ENCODE results near the gene TMEM266.

TMEM266 gene

DNA sequence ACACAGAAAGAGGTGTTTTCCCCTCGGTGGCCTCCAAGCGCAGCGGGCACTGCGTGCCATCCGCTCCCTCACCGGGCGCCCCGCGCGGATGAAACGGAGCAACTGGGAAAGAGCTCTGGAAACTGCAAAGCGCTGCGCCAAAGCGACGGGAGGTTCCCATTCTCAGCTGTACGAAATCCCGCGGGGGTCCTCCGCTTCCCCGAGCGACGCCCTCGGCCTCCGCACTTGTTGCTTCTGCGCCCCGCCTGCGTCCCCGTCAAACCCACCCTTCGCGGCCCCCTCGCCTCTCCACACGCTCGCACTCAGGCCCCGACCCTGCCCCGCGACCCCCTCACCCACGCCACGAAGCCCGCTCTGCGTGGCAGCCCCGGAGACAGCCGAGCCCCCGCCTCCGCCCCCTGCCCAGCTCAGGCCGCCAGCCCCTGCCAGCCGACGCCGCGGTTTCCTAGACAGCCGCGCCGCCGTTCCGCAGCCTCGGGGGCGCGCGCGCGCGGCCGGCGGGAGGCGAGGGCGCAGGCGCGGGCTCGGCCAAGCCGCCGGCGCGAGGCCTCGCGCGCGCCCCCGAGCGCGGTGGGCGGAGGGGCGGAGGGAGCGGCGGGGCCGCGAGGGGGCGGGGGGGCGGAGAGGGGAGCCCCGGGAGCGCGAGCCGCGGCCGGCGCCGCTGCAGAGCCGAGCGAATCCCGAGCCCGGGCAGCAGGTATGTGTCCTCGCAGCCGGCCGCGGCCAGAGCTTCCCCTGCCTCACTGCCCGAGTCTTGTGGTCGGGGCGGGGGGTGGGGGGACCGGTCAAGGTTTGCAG, at the start of gene TMEM266 (continued):
- TF ChIP-seq, protein P1, sequence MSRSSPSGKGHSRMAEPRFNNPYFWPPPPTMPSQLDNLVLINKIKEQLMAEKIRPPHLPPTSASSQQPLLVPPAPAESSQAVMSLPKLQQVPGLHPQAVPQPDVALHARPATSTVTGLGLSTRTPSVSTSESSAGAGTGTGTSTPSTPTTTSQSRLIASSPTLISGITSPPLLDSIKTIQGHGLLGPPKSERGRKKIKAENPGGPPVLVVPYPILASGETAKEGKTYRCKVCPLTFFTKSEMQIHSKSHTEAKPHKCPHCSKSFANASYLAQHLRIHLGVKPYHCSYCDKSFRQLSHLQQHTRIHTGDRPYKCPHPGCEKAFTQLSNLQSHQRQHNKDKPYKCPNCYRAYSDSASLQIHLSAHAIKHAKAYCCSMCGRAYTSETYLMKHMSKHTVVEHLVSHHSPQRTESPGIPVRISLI (tag by site-specific recombination; IDR thresholded peaks at IDR 0.05): no peak
- TF ChIP-seq ZNF544 (tag by site-specific recombination; IDR thresholded peaks at IDR 0.05) (no peak), WT1 (tag by site-specific recombination; IDR thresholded peaks at IDR 0.05) (no peak), ZNF529 (tag by site-specific recombination; IDR thresholded peaks at IDR 0.05; ENCODE audit: insufficient replicate concordance) (no peak), ZNF654 (tag by site-specific recombination; IDR thresholded peaks at IDR 0.05; ENCODE audit: low read depth) (no peak), BCL11A (tag by site-specific recombination; IDR thresholded peaks at IDR 0.05; ENCODE audit: low read depth) (no peak), ZNF248 (tag by site-specific recombination; IDR thresholded peaks at IDR 0.05) (no peak), ZNF223 (tag by site-specific recombination; IDR thresholded peaks at IDR 0.05) (no peak), HOXA7 (CRISPR knock-in tag; IDR thresholded peaks at IDR 0.05; ENCODE audit: borderline replicate concordance) (no peak), HOXD13 (CRISPR knock-in tag; IDR thresholded peaks at IDR 0.05; ENCODE audit: borderline replicate concordance) (no peak), ZNF433 (tag by site-specific recombination; IDR thresholded peaks at IDR 0.05; ENCODE audit: low read depth) (no peak), ZNF132 (tag by site-specific recombination; IDR thresholded peaks at IDR 0.05; ENCODE audit: borderline replicate concordance) (no peak), ZNF571 (tag by site-specific recombination; IDR thresholded peaks at IDR 0.05) (no peak), MEIS1 (CRISPR knock-in tag; IDR thresholded peaks at IDR 0.05; ENCODE audit: borderline replicate concordance) (no peak), KLF8 (tag by site-specific recombination; IDR thresholded peaks at IDR 0.05) (peak; percentile 28; the same call in 1 of the 2 replicates), ZNF354C (tag by site-specific recombination; IDR thresholded peaks at IDR 0.05; ENCODE audit: borderline replicate concordance, low read depth) (no peak), ZNF624 (tag by site-specific recombination; IDR thresholded peaks at IDR 0.05) (no peak), ZNF621 (tag by site-specific recombination; IDR thresholded peaks at IDR 0.05) (no peak), ZNF175 (tag by site-specific recombination; IDR thresholded peaks at IDR 0.05) (no peak), TRIM28 (IDR thresholded peaks at IDR 0.05; ENCODE audit: borderline replicate concordance, low read length) (no peak), HOXC10 (CRISPR knock-in tag; IDR thresholded peaks at IDR 0.05) (no peak)
- TF ChIP-seq, protein P2, sequence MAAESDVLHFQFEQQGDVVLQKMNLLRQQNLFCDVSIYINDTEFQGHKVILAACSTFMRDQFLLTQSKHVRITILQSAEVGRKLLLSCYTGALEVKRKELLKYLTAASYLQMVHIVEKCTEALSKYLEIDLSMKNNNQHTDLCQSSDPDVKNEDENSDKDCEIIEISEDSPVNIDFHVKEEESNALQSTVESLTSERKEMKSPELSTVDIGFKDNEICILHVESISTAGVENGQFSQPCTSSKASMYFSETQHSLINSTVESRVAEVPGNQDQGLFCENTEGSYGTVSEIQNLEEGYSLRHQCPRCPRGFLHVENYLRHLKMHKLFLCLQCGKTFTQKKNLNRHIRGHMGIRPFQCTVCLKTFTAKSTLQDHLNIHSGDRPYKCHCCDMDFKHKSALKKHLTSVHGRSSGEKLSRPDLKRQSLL (tag by site-specific recombination; IDR thresholded peaks at IDR 0.05): no peak
- TF ChIP-seq, protein P3, sequence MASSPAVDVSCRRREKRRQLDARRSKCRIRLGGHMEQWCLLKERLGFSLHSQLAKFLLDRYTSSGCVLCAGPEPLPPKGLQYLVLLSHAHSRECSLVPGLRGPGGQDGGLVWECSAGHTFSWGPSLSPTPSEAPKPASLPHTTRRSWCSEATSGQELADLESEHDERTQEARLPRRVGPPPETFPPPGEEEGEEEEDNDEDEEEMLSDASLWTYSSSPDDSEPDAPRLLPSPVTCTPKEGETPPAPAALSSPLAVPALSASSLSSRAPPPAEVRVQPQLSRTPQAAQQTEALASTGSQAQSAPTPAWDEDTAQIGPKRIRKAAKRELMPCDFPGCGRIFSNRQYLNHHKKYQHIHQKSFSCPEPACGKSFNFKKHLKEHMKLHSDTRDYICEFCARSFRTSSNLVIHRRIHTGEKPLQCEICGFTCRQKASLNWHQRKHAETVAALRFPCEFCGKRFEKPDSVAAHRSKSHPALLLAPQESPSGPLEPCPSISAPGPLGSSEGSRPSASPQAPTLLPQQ (tag by site-specific recombination; IDR thresholded peaks at IDR 0.05): peak; percentile 18; the same call in 1 of the 2 replicates
- TF ChIP-seq, protein P4, sequence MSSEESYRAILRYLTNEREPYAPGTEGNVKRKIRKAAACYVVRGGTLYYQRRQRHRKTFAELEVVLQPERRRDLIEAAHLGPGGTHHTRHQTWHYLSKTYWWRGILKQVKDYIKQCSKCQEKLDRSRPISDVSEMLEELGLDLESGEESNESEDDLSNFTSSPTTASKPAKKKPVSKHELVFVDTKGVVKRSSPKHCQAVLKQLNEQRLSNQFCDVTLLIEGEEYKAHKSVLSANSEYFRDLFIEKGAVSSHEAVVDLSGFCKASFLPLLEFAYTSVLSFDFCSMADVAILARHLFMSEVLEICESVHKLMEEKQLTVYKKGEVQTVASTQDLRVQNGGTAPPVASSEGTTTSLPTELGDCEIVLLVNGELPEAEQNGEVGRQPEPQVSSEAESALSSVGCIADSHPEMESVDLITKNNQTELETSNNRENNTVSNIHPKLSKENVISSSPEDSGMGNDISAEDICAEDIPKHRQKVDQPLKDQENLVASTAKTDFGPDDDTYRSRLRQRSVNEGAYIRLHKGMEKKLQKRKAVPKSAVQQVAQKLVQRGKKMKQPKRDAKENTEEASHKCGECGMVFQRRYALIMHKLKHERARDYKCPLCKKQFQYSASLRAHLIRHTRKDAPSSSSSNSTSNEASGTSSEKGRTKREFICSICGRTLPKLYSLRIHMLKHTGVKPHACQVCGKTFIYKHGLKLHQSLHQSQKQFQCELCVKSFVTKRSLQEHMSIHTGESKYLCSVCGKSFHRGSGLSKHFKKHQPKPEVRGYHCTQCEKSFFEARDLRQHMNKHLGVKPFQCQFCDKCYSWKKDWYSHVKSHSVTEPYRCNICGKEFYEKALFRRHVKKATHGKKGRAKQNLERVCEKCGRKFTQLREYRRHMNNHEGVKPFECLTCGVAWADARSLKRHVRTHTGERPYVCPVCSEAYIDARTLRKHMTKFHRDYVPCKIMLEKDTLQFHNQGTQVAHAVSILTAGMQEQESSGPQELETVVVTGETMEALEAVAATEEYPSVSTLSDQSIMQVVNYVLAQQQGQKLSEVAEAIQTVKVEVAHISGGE (tag by site-specific recombination; conservative IDR thresholded peaks at IDR 0.05; ENCODE audit: low read depth): 0 out of 2 replicates have a peak, but pooled peaks have one; percentile 18
- TF ChIP-seq, protein P5, sequence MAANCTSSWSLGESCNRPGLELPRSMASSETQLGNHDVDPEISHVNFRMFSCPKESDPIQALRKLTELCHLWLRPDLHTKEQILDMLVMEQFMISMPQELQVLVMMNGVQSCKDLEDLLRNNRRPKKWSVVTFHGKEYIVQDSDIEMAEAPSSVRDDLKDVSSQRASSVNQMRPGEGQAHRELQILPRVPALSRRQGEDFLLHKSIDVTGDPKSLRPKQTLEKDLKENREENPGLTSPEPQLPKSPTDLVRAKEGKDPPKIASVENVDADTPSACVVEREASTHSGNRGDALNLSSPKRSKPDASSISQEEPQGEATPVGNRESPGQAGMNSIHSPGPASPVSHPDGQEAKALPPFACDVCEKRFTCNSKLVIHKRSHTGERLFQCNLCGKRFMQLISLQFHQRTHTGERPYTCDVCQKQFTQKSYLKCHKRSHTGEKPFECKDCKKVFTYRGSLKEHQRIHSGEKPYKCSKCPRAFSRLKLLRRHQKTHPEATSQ (tag by site-specific recombination; IDR thresholded peaks at IDR 0.05): peak; percentile 38; the same call in 1 of the 2 replicates
- TF ChIP-seq, protein P6, sequence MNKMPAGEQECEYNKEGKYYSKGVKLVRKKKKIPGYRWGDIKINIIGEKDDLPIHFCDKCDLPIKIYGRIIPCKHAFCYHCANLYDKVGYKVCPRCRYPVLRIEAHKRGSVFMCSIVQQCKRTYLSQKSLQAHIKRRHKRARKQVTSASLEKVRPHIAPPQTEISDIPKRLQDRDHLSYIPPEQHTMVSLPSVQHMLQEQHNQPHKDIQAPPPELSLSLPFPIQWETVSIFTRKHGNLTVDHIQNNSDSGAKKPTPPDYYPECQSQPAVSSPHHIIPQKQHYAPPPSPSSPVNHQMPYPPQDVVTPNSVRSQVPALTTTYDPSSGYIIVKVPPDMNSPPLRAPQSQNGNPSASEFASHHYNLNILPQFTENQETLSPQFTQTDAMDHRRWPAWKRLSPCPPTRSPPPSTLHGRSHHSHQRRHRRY (tag by site-specific recombination; IDR thresholded peaks at IDR 0.05): no peak
- TF ChIP-seq, protein P7, sequence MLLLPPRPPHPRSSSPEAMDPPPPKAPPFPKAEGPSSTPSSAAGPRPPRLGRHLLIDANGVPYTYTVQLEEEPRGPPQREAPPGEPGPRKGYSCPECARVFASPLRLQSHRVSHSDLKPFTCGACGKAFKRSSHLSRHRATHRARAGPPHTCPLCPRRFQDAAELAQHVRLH (tag by site-specific recombination; IDR thresholded peaks at IDR 0.05): no peak
- TF ChIP-seq, protein P8, sequence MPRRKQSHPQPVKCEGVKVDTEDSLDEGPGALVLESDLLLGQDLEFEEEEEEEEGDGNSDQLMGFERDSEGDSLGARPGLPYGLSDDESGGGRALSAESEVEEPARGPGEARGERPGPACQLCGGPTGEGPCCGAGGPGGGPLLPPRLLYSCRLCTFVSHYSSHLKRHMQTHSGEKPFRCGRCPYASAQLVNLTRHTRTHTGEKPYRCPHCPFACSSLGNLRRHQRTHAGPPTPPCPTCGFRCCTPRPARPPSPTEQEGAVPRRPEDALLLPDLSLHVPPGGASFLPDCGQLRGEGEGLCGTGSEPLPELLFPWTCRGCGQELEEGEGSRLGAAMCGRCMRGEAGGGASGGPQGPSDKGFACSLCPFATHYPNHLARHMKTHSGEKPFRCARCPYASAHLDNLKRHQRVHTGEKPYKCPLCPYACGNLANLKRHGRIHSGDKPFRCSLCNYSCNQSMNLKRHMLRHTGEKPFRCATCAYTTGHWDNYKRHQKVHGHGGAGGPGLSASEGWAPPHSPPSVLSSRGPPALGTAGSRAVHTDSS (tag by site-specific recombination; IDR thresholded peaks at IDR 0.05): no peak
